NCI-H345 treated with DMSO at 0.1 percent for 48 hours (cell line): ENCODE results near the gene HLCS.
"Not testable (repeated sequence)": the region's sequence is repeated elsewhere in the genome, so short reads cannot be mapped to it uniquely, and the experiment has no call there.

Experiments used
- DNase-seq: peaks from one replicate; lab custom pipeline; 2025; ENCODE audit not compliant: unreplicated experiment; lab: John Stamatoyannopoulos, UW

Gene HLCS

DNA sequence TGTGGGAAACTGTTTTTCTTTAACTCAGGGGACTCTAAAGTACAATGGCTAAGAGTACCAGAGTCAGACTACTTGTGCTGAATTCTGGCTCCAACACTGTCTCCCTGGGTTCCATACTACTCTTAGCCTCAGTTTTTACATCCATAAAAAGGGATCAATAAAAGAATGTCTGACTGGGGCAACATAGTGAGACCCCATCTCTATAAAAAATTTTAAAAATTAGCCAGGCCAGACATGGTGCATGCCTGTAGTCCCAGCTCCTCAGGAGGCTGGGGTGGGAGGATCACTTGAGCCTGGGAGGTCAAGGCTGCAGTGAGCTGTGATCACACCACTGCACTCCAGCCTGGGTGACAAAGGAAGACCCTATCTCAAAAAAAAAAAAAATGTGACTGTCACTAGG, 150.4 kb downstream of the HLCS start:
- not testable (repeated sequence) for DNase-seq

DNA sequence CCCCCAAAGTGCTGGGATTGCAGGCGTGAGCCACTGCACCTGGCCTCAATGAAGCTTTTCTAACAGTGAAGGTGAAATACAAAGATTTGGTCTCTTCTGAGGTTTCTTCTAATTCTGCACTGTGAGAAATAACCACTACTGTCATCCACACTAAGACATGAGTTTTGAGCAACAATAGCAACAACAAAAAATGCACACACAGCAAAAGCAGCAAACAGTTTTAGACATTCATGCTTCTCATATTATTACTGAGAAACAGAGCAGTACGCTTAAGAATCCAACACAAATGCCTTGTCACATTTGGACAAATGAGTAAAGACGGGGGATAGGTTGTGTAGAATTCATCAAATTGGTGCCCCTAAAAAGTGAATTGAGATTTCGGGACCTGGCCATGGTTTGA, 151.2 kb downstream of the HLCS start:
- DNase-seq: no peak

DNA sequence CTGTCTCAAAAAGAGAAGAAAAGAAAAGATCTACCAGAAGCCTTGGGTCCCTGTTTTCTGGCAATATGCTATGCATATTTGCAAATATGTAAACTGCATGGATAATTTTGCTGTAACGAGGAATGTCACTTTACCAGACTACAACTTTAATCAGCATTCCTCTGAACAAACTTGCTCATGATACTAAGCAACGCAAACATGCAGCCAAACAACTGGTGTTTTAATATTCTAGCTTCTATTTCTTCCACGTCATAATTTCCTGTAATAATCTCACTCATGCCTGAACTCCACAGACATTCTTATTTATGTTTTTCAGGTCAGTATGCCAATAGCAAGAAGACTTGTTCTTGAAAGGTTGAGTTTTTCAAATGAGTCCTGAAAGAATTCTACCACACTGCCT, 153.4 kb downstream of the HLCS start:
- no peak for DNase-seq

DNA sequence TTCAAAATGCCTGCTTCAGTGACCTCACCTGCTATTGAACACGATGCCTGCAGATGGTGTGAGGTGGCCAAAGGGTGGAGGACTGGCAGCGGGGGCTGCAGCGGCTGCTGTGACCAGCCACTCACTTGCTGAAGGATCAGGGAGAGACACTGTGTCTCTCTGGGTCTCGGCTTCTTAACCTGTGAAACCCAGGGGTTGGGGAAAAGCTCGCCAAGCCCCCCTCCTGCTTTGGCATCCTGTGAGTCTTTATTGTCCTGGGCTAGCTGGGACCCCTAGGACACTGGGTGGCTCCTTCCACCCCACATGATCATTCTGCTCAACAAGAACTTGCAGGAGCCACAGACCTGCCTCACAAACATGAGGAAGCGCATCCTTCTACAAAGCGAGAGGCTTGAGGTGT, 154.7 kb downstream of the HLCS start:
- DNase-seq: no peak

DNA sequence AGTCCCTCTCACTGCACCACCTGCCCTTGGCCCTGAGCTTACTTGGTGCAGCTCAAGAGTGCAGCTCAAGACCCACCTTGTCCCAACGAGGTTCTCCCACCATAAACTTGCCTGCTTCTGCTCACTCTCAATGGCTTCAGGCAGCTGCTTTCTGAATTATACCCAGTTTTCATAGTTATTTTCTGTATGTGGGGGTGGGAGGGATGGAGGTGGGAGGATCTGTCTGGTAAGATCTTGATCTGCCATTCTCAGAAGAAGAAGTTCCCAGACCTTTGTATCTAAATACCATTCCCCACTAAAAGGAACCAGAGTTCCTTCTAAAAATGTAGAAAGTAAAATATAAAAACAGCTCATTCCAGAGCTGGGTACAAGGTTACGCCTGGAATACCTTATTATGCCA, 156.0 kb downstream of the HLCS start:
- DNase-seq: no peak

DNA sequence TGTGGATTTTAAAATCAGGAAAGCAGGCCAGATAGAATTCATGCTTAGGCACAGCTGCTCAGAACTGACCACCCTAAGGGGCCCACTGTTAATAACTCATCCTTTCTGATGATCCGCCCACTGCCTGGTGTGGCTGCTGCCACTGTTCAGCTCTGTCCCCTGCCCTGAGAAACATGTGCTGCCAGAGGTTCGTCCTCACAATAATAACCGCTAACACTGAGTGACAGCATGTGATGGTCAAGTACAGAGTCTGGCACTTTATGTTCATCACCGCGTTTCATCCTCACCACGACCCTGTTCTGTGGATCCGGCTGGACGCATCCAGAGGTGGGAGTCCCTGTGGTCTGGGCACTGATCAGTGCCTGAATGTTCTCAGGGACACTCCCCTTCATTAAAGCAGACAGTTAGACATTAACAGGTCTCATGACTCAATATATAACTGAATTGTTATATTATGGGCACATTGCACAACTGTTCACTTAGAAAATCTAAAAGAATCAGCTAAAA, 159.0 kb downstream of the HLCS start:
- DNase-seq: no peak

DNA sequence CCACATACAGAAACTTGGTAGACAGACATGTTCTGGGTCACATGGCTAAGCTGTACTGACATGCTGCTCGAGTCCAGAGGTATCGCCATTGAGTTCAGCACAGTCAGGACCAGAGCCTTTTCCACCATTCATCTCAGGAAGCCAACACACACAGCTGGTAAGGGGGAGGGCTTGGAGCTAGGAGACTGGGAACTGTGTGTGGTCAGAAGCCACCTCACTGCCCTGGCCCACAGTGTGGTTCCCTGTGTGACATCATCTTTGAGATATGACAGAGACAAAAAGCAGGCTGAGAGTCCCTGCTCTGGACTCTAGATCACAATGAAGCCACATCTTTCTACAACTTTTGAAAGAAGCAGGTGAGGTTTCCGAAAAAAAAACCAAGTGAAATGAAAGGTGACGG, 160.4 kb downstream of the HLCS start:
- no peak for DNase-seq

DNA sequence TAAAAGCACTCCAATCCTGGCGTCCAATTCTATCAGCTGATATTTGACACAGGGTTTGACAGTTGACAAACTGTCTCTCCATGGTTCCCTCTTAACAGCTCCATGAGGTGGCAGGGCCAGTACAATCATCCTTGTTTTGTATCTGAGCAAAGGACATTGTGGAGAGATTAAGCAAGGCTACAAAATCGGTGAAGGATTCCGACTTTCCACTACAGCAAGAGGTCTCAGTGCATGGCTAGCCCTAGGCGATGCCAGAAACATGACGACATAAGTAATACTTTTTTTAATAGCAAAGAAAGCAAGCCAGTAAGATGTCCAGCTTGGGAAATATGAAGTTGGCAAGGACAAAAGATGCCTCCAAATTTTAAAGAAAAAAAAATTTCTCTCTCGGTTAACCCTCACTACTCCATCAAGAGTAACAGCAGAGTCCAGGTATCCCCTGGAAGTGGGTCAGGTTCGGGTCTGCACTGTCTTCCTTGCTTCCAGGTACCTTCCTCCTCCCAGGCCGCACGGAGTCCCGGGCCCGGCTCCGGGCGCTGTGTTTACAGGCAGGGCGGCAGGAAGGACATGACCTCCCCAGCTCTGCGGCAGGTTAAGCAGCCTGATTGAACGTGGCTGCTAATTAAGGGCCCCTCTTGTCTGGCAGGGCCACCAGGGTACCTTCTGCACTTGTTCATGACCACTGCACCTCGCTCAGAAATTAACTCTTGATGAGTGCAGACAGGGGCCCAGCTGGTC, 161.4 kb downstream of the HLCS start:
- DNase-seq: no peak

DNA sequence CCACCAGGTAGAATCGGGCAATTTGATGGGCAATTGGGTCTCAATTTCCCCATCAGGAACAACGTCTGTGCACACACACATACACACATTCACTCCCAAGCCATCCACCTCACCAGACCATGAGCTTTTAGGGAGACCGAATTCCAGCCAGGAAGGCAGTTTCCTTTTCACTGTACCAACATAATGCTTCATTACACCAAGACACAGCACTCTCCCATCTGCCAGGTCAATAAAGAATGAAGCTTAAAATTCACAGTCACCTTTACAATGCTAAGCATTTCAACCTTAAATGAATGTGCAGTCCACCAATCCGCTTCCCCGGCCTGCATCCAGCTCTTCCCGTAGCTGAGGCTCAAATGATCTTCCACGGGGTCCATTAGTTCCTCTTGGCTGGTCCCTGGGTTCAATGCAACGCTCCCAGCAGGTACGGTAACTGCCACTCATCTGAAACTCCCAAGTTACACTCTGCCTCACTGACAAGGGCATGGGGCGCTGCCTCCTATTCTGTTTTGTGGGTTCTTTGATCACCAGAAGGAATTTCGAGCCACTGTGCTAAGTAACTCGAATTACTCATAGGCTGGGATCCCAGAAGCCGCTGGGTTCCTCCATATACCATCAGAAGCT, 162.5 kb downstream of the HLCS start:
- DNase-seq: no peak

DNA sequence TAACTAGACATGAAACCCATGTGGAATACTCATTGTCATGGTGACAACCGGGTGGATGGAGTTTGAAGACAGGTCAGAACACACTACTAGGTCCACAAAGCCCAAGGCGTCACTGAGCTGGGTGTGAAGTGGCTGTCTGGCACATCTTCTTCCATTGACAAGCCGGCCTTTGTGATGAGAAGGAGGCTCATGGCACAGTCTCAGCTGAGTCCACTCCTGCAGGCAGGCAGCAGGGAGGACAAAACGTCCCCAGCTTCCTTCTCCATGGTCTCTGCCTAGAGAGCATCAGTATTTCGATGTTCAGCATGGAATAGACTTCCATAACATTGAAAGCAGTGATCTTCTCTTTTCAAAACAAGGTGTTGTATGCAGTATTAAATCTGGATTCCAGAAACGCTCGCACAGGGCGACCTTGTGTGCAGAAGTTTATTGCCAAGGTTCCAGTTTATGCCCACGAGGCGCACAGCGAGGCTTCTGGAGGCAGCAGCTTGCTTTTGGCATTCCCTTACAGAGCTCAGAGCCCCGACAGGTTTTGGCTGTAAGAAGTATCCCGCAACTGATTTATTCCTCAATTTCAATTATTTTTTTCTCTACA, 163.3 kb downstream of the HLCS start:
- no peak for DNase-seq

DNA sequence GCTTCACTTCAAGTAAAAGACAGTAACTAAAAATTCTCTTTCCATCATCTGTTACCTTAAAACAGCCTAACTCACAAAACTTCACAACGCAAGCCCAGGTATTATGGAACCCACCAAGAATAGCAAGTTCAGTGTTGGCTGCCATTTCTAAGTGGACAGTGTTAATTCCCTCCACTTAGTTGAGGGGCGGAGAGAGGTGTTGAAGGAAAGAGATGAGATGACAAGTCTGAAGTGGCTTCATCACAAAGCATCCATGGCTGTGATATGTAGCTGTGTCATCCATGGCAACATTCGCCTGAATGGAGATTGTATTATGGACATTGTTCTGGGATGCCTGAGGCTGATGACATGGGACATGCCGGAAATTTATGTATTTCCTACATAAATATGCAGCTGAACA, 165.7 kb downstream of the HLCS start:
- no peak for DNase-seq

DNA sequence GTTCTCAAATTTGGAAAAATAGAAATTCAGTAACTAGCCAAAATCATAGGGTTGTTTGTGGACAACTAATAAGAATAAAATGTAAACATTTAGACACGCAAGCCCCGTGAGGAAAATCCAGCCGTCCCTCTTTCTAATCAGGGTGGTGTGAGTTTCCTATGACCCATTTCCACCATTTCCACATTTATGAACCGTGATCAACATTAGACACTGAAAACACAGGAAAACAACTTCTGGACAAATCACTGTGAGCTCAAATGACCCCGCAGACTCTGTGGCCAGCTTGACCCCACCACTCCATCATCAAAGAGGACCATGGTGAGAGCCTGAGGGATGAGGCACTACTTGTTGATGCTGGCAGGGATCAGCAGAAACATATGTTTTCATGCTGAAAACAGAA, 166.6 kb downstream of the HLCS start:
- no peak for DNase-seq

DNA sequence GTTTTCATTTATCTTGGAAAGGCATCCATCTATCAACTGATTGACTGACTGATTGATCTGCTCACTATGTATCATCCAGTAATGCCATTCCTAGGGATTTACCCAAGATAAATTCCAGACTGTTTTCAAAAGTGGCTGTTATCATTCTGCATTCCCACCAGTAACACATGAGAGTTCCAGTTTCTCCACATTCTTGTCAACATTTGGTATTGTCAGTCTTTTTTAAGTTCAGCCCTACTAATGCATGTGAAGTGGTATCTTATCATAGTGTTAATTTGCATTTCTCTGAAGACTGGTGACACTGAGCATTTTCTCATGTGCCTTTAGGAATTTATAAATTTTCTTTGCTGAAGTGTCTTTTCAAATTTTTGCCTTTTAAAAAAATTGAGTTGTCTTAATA, 168.0 kb downstream of the HLCS start:
- no peak for DNase-seq

DNA sequence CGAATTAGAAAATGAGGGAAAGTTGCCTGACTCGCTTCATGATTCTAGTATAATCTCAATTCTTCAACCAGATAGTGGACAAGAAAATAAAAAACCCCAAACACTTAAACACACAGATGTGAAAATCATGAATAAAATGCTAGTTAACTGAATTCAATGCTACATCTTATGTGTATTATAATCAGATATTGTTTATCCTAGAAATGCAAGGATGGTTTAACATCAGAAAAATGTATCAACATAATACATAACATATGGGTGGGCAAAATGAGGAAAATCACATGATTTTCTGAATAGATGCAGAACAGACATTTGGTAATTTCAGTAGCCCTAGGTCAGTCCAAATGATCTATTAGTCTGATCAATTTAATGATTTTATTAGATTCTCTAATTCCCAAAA, 170.4 kb downstream of the HLCS start:
- no peak for DNase-seq

DNA sequence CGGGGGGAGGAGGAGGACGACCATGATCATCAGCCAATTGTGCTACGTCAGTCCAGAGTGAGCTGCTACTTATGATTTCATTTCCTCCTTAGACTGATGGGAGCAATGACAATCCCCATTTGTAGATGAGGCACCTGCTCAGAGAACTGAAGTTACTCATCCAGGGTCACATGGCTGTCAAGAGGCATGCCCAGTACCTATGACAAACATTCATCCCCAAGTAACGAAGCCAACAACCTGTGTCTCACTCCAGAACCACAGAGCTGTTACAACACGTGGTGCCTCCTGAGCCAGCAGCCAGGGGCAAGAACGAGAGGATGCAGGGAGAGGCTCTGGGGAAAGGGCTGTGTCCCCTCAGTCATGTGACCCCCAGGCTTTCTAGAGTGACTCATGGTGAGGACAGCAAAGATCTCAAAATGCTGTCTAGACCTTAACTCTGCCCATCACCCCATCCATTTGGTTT, 173.9 kb downstream of the HLCS start:
- no peak for DNase-seq

DNA sequence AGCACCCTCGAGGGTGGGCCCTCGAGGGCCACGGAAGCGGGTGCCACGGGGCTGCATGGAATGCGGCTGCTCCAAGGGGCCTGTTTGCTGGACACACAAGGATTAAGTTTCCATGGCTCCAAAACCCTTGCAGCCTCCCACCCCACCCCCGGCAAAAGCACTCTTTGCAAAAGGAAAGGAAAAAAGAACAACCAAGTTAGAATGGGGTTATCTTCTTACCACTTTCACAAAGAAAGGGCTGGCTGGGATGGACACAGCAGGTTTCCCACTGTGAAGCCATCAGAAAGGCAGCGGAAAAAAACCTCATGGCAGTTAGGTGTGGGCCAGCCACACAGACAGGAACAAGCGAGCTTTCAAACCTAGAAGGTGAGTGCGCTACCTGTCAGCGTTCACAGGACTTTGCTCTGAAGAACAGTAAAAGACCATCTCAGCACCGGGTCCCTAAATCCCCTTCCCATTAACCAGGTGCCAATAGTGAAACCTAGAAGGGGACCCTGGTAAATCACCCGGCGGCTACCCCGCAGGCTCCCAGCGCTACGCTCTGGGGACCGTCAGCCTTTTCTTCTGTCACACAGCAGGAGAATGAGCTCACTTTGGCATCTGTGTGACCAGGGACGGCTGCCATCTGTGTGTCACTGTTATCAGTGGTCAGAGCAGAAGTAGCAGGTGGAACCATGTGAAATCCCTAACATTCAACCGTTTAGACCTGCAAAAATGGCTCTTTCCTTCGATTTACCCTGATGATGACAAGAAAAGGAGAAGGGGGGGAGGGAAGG, 174.6 kb downstream of the HLCS start:
- no peak for DNase-seq

DNA sequence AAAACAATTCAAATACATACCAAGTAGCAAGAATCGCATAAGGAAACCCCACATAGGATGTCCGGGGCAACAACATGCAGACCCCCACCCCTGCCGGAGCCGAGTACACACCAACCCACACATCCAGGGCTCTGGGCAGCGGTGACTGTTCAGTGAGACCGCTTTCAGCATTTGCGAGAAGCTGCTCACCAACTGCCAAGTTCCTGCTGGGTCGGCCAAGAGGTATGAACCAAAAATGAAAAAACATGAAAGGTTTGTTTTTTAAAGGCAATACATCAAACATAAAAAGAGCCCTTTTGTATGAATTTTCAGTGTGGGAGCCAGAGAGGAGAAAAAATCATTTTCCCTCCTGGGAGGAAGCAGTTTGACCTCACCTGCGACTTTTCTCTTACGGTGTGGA, 175.3 kb downstream of the HLCS start:
- no peak for DNase-seq

DNA sequence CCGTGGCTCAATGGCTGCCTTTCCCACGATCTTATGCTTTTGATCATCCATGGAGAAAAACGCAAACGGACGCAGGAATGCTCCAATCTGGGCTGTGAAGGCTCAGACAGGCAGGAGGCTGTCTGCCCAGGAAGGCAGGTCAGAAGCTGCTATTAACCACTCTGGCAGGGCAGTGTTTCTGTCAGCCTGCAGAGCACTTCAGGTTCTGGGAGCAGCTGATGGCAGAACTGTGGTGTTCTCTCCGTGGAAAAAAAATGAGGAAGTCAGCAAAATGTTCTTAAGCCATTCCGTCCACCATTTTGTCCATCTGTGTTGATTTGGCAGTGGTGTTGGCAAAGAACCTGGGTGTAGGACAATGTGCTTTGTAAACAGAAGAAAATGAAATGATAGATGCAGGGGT, 175.9 kb downstream of the HLCS start:
- no peak for DNase-seq

DNA sequence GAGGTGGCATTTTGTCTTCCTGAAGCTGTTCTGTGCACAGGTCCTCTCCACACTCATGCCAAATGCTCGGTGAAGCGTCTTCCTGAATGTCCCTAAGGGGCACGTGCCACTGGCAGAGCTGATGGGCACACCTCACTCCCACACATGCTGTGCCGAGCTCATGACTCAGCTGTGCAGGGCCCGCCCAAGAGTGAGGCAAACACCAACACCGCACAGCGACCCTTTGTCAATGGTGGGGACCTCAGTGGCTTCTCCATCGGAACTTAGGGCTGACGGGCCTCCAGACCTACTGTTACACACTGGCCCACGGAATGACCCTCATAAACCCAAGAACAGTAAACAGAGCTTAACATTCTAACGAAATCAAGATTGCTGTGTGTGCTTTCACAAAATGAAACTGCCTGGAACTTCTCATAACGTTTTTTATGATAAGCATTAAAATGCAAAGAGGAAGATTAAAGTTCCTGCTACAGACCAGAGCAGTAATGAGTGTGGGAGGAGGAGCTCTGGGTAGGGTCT, 178.3 kb downstream of the HLCS start:
- DNase-seq: no peak

DNA sequence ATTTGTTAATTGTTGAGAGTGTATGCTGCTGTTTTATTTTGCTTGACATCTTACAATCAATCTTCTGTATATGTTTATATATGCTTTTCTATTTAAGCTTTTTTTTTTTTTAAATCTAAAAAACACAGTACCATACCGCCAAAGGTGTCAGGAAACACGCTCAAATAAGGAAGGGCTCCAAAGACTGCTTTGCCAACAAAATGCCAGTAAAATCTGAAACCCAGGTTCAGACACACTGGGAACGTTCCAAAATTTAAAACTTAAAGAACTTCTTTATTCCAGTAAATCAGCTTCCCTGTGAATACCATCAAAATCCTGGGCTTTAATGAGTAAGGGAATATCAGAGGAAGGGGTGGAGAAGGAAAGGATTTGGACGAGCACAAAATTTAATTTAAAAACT, 180.3 kb downstream of the HLCS start:
- no peak for DNase-seq

DNA sequence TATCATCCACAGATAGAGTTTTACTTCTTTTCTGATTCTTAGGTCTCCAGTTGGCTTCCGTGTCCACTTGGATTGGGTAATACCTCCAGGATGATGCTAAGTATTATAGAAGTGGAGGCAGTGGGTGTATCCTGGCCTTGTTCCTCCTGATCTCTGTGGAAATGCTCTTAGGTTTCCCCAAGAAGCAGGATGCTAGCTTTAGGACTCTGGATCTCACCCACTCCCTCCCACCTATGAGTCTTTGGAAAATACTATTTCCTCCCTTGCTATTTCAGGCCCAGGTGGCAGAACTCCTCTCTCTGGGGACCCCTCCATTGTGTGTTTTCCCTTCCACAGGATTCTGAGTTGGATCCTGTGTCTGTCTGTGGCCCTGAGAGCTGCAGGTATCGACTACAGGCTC, 180.9 kb downstream of the HLCS start:
- no peak for DNase-seq
